ENCODE results near the gene SLC24A4. TPM values are rescaled to one million over a fixed set of nuclear protein-coding genes. Genes with fewer than 3 reads are reported as not detected.

SLC24A4 gene
- total RNA-seq, 1 experiment from 2014 or later = 0.03 TPM

DNA sequence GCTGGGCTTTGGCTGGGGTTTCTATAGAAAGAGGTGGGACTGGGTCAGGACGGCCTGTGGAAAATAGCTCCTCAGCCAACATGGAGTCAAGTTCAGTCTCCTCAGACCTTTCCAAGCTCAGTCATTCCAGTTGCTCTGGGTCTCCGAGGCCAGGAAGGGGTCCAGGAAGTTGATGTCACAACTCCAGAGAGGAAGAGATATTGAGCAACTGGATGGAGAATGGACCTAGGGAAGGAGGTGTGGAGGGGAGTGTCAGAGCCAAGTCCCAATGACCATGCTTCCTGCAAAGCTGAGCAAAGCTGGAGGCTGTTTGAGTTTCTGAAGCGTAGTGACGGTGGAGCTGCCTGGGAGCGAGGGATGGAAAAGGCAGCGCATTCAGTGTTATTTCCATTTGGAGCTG is 86.1 kb downstream of the SLC24A4 start:
- Histone ChIP-seq H3K4me3 (no peak overlapping the region), H3K9me3 (replicated peaks) (0 out of 2 replicates have a peak, but pooled peaks cover 2% of the 10 kb centered on the region), H3K27me3 (replicated peaks) (no peaks in the 10 kb centered on the region), H3K27ac (no peak overlapping the region), H3K36me3 (no peaks in the 10 kb centered on the region), H3K4me1 (replicated peaks) (peaks cover 26% of the 10 kb centered on the region)
- DNase-seq (ENCODE audit: low read depth in 1 of 2, low spot score in 2 of 2) = peak in 1 of 2 experiments; percentile 2

DNA sequence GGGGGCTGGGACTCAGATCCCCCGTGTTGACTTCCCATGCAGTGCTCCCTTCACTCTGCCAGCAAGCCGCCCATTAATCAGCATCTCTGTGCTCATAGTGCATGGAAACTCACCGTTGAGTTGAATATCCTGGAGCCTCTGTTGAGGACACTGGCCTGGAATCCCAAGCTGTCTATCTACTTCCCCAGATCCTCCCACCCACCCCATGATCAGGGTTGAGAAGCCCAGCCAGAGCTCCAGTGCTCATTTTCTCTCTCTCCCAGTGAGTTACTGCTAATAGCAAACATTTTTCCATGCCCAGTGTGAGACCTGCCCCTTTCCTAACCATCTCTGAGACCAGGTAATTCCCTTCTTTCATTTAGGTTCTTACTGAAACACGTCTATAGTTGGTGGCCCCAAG is 88.2 kb downstream of the SLC24A4 start:
- no peaks in the 10 kb centered on the region for H3K27me3 ChIP-seq (replicated peaks)
- no peak for DNase-seq (ENCODE audit: low read depth in 1 of 2, low spot score in 2 of 2)
- H3K9me3 ChIP-seq (replicated peaks) = 0 out of 2 replicates have a peak, but pooled peaks cover 2% of the 10 kb centered on the region

DNA sequence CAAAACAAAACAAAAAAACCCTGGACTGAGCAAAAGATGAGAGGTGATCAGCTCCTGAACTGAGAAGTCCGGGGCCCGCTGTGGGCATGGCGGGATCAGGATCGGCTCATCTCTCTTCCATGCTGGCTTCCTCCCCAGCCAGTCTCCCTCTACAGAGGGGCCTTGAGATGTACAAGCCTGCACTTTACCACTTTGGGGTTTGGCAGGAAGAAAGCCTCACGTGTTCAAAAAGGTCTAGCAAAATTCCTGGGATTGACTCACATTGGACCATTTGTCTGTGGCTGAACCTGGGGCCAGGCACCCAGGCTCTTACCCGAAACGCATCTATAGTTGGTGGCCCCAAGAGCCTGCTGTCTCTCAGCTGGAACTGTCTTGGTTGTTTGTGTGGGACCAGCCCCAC is 89.0 kb downstream of the SLC24A4 start:
- H3K36me3 ChIP-seq = no peaks in the 10 kb centered on the region
- no peaks in the 10 kb centered on the region for H3K27me3 ChIP-seq (replicated peaks)
- 0 out of 2 replicates have a peak, but pooled peaks cover under 1% of the 10 kb centered on the region for H3K9me3 ChIP-seq (replicated peaks)
- no peak for DNase-seq (ENCODE audit: low read depth in 1 of 2, low spot score in 2 of 2)
- H3K27ac ChIP-seq = no peak overlapping the region
- no peak overlapping the region for H3K4me3 ChIP-seq
- H3K4me1 ChIP-seq (replicated peaks) = peaks cover 26% of the 10 kb centered on the region

More for the DNA sequence above, 88.2 kb downstream of the SLC24A4 start:
- no peak overlapping the region for H3K4me3 ChIP-seq
- no peaks in the 10 kb centered on the region for H3K36me3 ChIP-seq
- H3K27ac ChIP-seq = no peak overlapping the region
- H3K4me1 ChIP-seq (replicated peaks) = peaks cover 26% of the 10 kb centered on the region

DNA sequence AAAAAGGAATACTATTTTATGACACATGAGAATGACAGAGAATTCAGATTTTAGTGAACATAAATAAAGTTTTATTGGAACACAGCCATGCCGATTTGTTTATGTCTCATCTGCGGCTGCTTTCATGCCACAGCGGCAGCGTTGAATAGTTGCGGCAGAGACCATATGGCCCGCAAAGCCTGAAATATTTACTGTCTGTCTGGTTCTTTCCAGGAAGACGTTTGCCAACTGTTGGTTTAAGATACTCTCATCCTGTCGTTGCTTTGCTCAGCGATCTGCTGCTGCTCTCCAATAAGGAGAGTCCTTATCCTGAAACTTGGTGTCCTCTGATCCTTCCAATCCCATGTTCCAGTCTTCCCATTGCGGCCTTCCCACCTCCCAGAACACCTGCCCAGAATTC is 89.9 kb downstream of the SLC24A4 start:
- Histone ChIP-seq H3K36me3 (no peaks in the 10 kb centered on the region), H3K4me1 (replicated peaks) (peaks cover 21% of the 10 kb centered on the region), H3K9me3 (replicated peaks) (no peaks in the 10 kb centered on the region), H3K4me3 (no peak overlapping the region), H3K27ac (no peak overlapping the region), H3K27me3 (replicated peaks) (no peaks in the 10 kb centered on the region)
- no peak for DNase-seq (ENCODE audit: low read depth in 1 of 2, low spot score in 2 of 2)

DNA sequence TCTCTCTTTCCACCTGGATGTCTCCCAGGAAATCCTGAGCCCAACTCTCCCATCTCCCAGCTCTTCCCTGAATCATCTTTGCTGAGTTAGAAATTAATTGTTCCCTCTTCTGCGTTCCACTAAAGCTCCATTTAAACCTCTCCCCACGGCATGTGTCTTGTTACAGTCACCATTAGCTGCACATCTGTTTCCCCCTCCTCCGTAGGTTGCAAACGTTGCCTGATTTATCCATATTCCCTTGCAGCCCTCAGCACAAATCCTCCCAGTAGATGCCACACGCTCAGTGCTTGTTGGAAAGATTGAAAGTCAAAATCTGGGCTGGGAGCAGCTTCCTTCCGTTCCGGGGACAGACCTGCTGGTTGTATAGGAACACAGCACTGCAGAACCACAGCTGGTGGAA is 90.4 kb downstream of the SLC24A4 start:
- no peak for DNase-seq (ENCODE audit: low read depth in 1 of 2, low spot score in 2 of 2)

DNA sequence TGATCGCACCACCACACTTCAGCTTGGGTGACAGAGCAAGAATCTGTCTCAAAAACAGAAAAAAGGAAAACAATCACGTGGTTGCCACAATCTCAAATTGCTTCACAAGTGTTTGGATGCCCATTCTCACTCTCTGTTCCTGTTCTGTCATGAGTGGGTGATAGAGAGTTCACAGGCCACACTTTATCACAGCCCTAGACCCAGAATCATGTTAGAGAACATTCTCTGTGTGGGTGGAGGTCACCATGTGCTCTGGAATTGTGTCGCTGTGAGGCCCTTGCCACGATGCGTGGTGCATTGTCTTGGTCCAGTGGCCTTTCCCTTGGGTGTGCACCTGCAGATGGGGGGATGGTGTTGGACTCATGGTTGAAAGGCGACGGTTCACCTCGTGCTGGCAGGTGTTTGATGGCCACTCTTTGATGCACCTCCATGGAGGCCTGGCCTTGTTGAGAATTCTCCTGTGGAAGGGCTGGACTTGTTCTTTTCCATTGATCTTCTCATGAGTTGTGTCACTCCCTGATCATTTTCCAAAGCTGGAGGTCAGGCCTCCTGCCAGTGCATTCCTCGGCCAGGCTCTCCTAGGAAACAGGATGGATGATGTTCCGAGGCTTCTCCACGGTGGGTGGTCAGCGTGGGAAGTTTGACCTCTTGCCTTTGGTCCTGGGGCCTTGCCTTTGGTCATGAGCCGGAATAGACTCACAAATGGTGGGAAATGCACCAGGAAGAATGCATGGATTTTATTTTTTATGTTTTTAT is 91.9 kb downstream of the SLC24A4 start:
- no peaks in the 10 kb centered on the region for H3K9me3 ChIP-seq (replicated peaks)
- H3K4me3 ChIP-seq = no peak overlapping the region
- H3K27me3 ChIP-seq (replicated peaks) = no peaks in the 10 kb centered on the region
- DNase-seq (ENCODE audit: low read depth in 1 of 2, low spot score in 2 of 2) = no peak
- no peaks in the 10 kb centered on the region for H3K36me3 ChIP-seq
- no peak overlapping the region for H3K27ac ChIP-seq
- peaks cover 6% of the 10 kb centered on the region; the same call in 1 of the 2 replicates for H3K4me1 ChIP-seq (replicated peaks)

More for the DNA sequence above, 90.4 kb downstream of the SLC24A4 start:
- Histone ChIP-seq H3K4me3 (no peak overlapping the region), H3K9me3 (replicated peaks) (no peaks in the 10 kb centered on the region), H3K36me3 (no peaks in the 10 kb centered on the region), H3K27ac (no peak overlapping the region), H3K4me1 (replicated peaks) (peaks cover 17% of the 10 kb centered on the region), H3K27me3 (replicated peaks) (no peaks in the 10 kb centered on the region)

DNA sequence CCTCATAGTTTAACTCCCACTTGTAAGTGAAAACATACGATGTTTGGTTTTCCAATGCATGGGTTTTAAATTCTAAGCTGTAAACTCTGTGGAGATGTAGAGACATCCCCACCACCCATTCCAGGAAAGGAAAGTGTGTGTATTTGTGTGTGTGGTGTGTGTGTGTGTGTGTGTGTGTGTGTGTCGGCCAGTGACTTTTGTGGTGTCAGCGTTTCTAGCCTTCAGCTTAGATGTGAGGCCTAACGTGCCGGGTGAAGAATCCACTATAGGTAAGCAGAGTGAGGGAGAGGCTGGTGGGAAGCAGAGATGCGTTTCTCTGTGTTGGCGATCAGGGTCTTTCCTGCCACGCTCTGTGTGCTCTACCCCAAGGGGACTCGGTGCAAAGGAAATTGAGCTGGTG is 93.0 kb downstream of the SLC24A4 start:
- peaks cover 6% of the 10 kb centered on the region; the same call in 1 of the 2 replicates for H3K4me1 ChIP-seq (replicated peaks)
- no peak overlapping the region for H3K27ac ChIP-seq
- H3K27me3 ChIP-seq (replicated peaks) = no peaks in the 10 kb centered on the region
- no peaks in the 10 kb centered on the region for H3K9me3 ChIP-seq (replicated peaks)
- no peaks in the 10 kb centered on the region for H3K36me3 ChIP-seq
- DNase-seq (ENCODE audit: low read depth in 1 of 2, low spot score in 2 of 2) = no peak
- H3K4me3 ChIP-seq = no peak overlapping the region

DNA sequence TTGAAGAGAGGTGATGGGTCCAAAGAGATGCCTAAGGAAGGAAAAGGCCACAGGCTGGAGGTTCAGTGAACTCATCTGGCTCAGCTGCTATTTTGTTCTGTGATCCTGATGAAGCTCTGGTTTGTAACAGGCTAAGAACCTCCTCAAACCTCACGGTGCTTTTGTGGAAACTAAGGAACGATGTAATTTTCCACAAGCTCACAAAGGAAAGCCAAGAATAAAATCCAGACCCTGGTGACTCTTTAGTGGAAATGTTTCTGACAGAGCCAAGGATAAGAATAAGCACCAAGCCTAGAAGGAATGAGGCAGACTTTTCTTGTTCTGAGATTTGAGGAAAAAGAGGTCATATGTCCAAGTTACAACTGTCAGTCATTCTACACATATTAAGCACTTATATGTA is 93.6 kb downstream of the SLC24A4 start:
- H3K36me3 ChIP-seq = no peaks in the 10 kb centered on the region
- no peak overlapping the region for H3K4me3 ChIP-seq
- H3K27ac ChIP-seq = no peak overlapping the region
- H3K27me3 ChIP-seq (replicated peaks) = no peaks in the 10 kb centered on the region
- peaks cover 6% of the 10 kb centered on the region; the same call in 1 of the 2 replicates for H3K4me1 ChIP-seq (replicated peaks)
- H3K9me3 ChIP-seq (replicated peaks) = no peaks in the 10 kb centered on the region
- no peak for DNase-seq (ENCODE audit: low read depth in 1 of 2, low spot score in 2 of 2)

DNA sequence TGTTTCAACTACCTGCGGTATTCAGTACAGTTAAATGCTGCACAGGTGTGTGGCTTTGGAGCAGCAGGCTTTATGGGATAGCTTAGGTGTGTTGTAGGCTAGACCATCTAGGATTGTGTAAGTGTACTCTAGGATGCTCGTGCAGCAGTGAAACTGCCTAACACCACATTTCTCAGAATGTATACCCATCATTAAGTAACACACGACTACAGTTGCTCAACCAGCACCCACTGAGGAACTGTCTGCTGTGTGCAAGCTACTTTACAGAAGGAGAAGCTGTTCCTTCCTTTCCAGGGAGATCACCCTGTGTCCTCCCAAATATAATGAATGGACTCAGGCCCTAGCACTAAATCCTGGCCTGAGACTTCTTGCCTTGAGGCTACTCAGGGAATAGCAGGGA is 94.8 kb downstream of the SLC24A4 start:
- Histone ChIP-seq H3K4me1 (replicated peaks) (peaks cover 6% of the 10 kb centered on the region; the same call in 1 of the 2 replicates), H3K27ac (no peak overlapping the region), H3K27me3 (replicated peaks) (no peaks in the 10 kb centered on the region), H3K4me3 (no peak overlapping the region), H3K36me3 (no peaks in the 10 kb centered on the region), H3K9me3 (replicated peaks) (no peaks in the 10 kb centered on the region)
- no peak for DNase-seq (ENCODE audit: low read depth in 1 of 2, low spot score in 2 of 2)

DNA sequence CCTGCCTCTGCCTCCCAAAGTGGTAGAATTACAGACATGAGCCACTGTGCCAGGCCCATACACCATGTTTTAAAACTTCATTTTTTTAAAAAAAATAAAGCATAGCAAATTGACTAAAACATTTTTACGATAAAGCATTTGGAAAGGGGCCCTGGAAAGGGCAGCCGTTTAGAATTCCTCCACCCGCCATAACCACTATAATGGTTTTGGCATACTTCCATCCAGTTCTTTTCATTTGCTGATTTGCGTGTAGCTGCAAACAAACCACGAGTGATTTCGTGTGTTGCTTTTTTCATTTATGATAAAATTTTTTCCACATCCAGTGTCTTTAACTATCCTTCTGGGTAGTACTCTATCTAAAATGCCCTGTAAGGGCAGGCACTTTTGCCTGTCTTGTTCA is 98.8 kb downstream of the SLC24A4 start:
- no peak overlapping the region for H3K4me3 ChIP-seq
- H3K27me3 ChIP-seq (replicated peaks) = no peaks in the 10 kb centered on the region
- peaks cover 2% of the 10 kb centered on the region; the same call in 1 of the 2 replicates for H3K9me3 ChIP-seq (replicated peaks)
- H3K4me1 ChIP-seq (replicated peaks) = peaks cover 4% of the 10 kb centered on the region
- DNase-seq (ENCODE audit: low read depth in 1 of 2, low spot score in 2 of 2) = no peak
- H3K36me3 ChIP-seq = no peaks in the 10 kb centered on the region
- H3K27ac ChIP-seq = no peak overlapping the region

DNA sequence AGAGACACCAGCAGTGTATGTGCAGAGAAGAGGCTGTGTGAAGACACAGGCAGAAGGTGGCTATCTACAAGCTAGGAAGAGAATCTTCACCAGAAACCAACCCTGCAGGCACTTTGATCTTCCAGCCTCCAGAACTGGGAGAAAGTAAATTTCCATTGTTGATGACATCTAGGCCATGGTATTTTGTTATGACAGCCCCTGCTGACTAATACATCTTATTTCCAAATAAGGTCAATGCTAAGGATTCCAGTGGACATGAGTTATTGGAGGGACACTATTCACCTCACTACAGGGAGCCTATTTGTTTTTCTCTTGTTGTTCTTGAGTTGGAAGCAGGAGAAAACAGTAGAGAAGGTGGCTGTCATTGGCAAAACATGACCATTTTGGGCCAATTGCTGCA is 102.1 kb downstream of the SLC24A4 start:
- Histone ChIP-seq H3K27me3 (replicated peaks) (no peaks in the 10 kb centered on the region), H3K27ac (no peak overlapping the region), H3K36me3 (no peaks in the 10 kb centered on the region), H3K9me3 (replicated peaks) (peaks cover 2% of the 10 kb centered on the region; the same call in 1 of the 2 replicates), H3K4me1 (replicated peaks) (peaks cover 4% of the 10 kb centered on the region), H3K4me3 (no peak overlapping the region)
- DNase-seq (ENCODE audit: low read depth in 1 of 2, low spot score in 2 of 2) = no peak

DNA sequence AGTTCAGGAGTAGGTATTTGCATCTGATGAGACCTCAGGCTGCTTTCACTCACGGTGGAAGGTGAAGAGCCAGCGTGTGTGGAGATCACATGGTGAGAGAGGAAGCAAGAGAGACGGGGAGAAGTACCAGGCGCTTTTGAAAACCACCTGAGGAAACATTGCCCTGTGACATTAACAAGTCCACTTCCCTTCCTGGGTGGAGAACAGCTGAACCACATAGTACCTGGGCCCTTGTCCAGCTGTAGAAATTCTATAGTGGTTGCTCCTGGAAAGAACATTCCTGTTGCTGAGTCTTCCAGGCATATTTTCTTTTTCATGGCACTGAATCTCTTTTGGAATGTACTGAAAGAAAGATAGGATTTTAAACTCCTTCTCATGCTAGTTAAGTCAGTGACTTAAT is 103.3 kb downstream of the SLC24A4 start:
- no peak overlapping the region for H3K4me3 ChIP-seq
- DNase-seq (ENCODE audit: low read depth in 1 of 2, low spot score in 2 of 2) = no peak
- H3K9me3 ChIP-seq (replicated peaks) = peaks cover 2% of the 10 kb centered on the region; the same call in 1 of the 2 replicates
- peaks cover 4% of the 10 kb centered on the region for H3K4me1 ChIP-seq (replicated peaks)
- no peak overlapping the region for H3K27ac ChIP-seq
- no peaks in the 10 kb centered on the region for H3K36me3 ChIP-seq
- no peaks in the 10 kb centered on the region for H3K27me3 ChIP-seq (replicated peaks)

DNA sequence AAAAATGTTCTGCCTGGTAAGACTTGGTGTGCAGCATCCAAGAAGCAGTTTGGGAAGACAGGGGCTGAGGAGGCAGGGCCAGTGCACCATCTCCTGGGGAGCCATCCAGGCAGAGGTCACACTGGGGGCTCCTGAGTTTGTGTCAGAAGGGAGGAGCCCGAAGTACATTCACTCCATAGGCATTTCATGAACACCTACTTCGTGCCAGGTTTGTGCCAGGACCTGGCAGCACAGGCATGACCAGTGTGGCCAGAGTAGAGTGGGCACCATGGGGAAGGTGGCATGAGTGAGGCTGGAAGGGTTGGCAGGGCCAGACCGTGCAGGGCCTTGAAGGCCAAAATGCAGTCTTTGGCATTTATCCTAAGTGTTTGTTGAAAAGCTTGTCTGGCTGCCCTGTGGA is 104.1 kb downstream of the SLC24A4 start:
- no peak for DNase-seq (ENCODE audit: low read depth in 1 of 2, low spot score in 2 of 2)
- no peaks in the 10 kb centered on the region for H3K27me3 ChIP-seq (replicated peaks)
- H3K4me3 ChIP-seq = no peak overlapping the region
- H3K36me3 ChIP-seq = no peaks in the 10 kb centered on the region
- peaks cover 2% of the 10 kb centered on the region; the same call in 1 of the 2 replicates for H3K9me3 ChIP-seq (replicated peaks)
- no peak overlapping the region for H3K27ac ChIP-seq
- H3K4me1 ChIP-seq (replicated peaks) = peaks cover 4% of the 10 kb centered on the region

DNA sequence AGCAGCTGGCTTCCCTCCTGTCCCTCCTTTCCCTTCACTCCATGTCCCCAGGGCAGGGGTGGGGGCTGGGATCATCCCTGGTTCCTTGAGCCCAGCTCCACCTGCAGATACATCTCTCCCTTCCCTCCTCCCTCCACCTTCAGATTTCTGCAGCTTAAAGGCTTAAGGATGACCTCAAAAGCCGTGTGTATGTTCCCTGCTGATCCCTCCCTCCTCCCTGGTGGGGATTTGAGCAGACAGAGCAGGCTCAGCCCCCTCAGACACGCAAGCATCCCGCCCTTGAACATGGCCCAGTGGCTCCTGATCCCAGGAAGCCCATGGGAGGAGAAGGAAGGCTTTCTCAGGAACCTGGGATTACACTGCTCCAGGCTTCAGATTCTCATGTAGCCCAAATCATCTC is 107.7 kb downstream of the SLC24A4 start:
- Histone ChIP-seq H3K27ac (no peak overlapping the region), H3K9me3 (replicated peaks) (no peaks in the 10 kb centered on the region), H3K36me3 (no peaks in the 10 kb centered on the region), H3K4me1 (replicated peaks) (no peaks in the 10 kb centered on the region), H3K27me3 (replicated peaks) (no peaks in the 10 kb centered on the region), H3K4me3 (no peak overlapping the region)
- DNase-seq (ENCODE audit: low read depth in 1 of 2, low spot score in 2 of 2) = no peak
